ENCODE results near the gene BPI.

BPI gene

DNA sequence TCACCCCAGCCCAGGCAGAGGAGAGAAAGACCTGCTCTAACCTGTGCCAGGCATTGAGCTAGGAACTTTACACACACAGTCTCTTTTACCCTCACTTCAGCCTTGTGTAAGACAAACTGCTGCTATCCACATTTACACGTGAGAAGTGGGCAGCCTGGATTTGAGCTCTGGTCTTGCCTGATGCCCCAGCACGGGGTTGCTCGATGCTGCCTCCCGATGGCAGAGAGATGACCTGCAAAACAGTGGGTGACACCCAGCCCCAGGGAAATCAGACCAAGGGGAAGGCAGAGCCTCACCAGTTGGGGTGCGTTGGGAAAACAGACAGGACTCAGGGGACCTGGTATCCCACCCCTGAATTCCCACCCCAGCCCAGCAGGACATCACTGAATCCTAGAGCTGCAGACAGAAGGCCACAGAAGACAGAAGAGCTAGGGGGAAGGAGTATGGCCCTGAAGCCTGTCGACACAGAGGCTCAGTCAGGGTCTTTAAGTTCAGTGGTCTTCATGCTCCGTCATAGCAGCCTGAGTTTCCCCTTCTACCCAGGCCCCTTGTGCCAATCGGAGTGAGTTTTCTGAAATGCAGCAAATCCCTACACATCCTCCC, 990 bp downstream of the BPI start:
- Histone ChIP-seq H3K9me3 (ENCODE audit: insufficient read depth, low read length) (no peaks in the 10 kb centered on the region), H3K9me2 (replicated peaks; ENCODE audit: insufficient read depth, low read length) (no peaks in the 10 kb centered on the region), H3F3A (ENCODE audit: insufficient read depth) (no peaks in the 10 kb centered on the region), H3K27me3 (ENCODE audit: low read length) (0 out of 2 replicates have a peak, but pooled peaks cover under 1% of the 10 kb centered on the region), H3K4me2 (ENCODE audit: low read depth, low read length, poor library complexity, severe bottlenecking) (no peak overlapping the region), H3K79me2 (ENCODE audit: insufficient read depth, low read length) (no peaks in the 10 kb centered on the region), H3K27ac (ENCODE audit: low read depth, low read length) (no peak overlapping the region), H3K4me3 (ENCODE audit: insufficient read depth, low read length, poor library complexity, severe bottlenecking) (no peak overlapping the region), H3K36me3 (ENCODE audit: low read length) (no peaks in the 10 kb centered on the region), H4K20me1 (ENCODE audit: low read depth, low read length) (no peaks in the 10 kb centered on the region), H2AFZ (ENCODE audit: low read depth, low read length, severe bottlenecking) (no peak overlapping the region), H3K9ac (ENCODE audit: low read length) (no peak overlapping the region)
- TF ChIP-seq, protein P1, sequence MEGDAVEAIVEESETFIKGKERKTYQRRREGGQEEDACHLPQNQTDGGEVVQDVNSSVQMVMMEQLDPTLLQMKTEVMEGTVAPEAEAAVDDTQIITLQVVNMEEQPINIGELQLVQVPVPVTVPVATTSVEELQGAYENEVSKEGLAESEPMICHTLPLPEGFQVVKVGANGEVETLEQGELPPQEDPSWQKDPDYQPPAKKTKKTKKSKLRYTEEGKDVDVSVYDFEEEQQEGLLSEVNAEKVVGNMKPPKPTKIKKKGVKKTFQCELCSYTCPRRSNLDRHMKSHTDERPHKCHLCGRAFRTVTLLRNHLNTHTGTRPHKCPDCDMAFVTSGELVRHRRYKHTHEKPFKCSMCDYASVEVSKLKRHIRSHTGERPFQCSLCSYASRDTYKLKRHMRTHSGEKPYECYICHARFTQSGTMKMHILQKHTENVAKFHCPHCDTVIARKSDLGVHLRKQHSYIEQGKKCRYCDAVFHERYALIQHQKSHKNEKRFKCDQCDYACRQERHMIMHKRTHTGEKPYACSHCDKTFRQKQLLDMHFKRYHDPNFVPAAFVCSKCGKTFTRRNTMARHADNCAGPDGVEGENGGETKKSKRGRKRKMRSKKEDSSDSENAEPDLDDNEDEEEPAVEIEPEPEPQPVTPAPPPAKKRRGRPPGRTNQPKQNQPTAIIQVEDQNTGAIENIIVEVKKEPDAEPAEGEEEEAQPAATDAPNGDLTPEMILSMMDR (IDR thresholded peaks at IDR 0.05; ENCODE audit: insufficient read depth, low read length, poor library complexity, severe bottlenecking): peak; percentile 19
- TF ChIP-seq EZH2phosphoT487 (conservative IDR thresholded peaks at IDR 0.05; ENCODE audit: low read length): no peak

DNA sequence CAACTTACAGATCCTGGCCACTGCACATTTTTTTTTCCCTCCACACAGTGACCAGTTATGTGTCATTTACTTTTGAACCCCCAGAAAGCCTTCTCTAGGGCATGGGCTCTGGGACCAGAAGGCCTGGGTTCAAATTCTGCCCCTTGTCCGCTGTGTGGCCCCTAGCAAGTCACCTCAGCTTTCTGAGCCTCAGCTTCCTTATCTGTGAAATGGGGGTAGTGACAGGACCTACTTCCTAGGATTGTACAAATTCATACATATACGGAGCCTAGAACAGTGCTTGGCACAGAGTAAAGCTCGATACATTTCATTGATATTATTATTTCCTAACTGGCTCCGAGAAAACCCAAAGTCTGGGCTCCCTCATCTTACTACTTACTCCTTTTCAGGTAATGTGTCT, 1.6 kb downstream of the BPI start:
- H2AFZ ChIP-seq (ENCODE audit: low read depth, low read length, severe bottlenecking): no peak overlapping the region
- H3K9me3 ChIP-seq (ENCODE audit: insufficient read depth, low read length): no peaks in the 10 kb centered on the region
- H3K9me2 ChIP-seq (replicated peaks; ENCODE audit: insufficient read depth, low read length): no peaks in the 10 kb centered on the region
- H3K36me3 ChIP-seq (ENCODE audit: low read length): no peaks in the 10 kb centered on the region
- no peaks in the 10 kb centered on the region for H3F3A ChIP-seq (ENCODE audit: insufficient read depth)
- no peak overlapping the region for H3K9ac ChIP-seq (ENCODE audit: low read length)
- no peak overlapping the region for H3K27ac ChIP-seq (ENCODE audit: low read depth, low read length)
- H3K79me2 ChIP-seq (ENCODE audit: insufficient read depth, low read length): no peaks in the 10 kb centered on the region
- H3K27me3 ChIP-seq (ENCODE audit: low read length): 0 out of 2 replicates have a peak, but pooled peaks cover 3% of the 10 kb centered on the region
- no peak for TF ChIP-seq EZH2phosphoT487 (conservative IDR thresholded peaks at IDR 0.05; ENCODE audit: low read length)
- TF ChIP-seq, protein P1 (IDR thresholded peaks at IDR 0.05; ENCODE audit: insufficient read depth, low read length, poor library complexity, severe bottlenecking): no peak
- H3K4me3 ChIP-seq (ENCODE audit: insufficient read depth, low read length, poor library complexity, severe bottlenecking): no peak overlapping the region
- H3K4me2 ChIP-seq (ENCODE audit: low read depth, low read length, poor library complexity, severe bottlenecking): no peak overlapping the region
- H4K20me1 ChIP-seq (ENCODE audit: low read depth, low read length): no peaks in the 10 kb centered on the region

DNA sequence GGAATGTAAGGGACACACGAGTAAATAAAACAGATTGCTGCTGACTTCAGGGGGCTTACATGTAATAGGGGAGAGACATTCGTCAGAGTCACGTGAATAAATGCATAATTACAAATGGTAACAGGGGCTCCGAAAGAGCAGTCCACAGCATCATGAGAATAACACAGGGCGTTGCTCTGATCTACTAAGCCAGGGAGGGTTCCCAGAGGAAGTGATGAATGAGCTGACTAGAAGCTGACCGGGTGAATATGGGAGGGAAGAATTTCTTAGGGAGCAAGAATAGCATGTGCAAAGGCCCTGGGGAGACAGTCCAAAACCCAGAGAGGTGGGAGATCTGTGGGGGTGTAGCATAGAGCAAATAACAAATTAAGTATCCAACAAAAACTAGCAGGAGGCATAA, 2.4 kb downstream of the BPI start:
- H3K4me3 ChIP-seq (ENCODE audit: insufficient read depth, low read length, poor library complexity, severe bottlenecking): no peak overlapping the region
- no peak overlapping the region for H3K9ac ChIP-seq (ENCODE audit: low read length)
- no peak for TF ChIP-seq EZH2phosphoT487 (conservative IDR thresholded peaks at IDR 0.05; ENCODE audit: low read length)
- TF ChIP-seq, protein P1 (IDR thresholded peaks at IDR 0.05; ENCODE audit: insufficient read depth, low read length, poor library complexity, severe bottlenecking): no peak
- H3F3A ChIP-seq (ENCODE audit: insufficient read depth): no peaks in the 10 kb centered on the region
- H3K4me2 ChIP-seq (ENCODE audit: low read depth, low read length, poor library complexity, severe bottlenecking): no peak overlapping the region
- H3K79me2 ChIP-seq (ENCODE audit: insufficient read depth, low read length): no peaks in the 10 kb centered on the region
- no peak overlapping the region for H3K27ac ChIP-seq (ENCODE audit: low read depth, low read length)
- no peak overlapping the region for H2AFZ ChIP-seq (ENCODE audit: low read depth, low read length, severe bottlenecking)
- H3K27me3 ChIP-seq (ENCODE audit: low read length): 0 out of 2 replicates have a peak, but pooled peaks cover 3% of the 10 kb centered on the region
- no peaks in the 10 kb centered on the region for H4K20me1 ChIP-seq (ENCODE audit: low read depth, low read length)
- no peaks in the 10 kb centered on the region for H3K9me3 ChIP-seq (ENCODE audit: insufficient read depth, low read length)
- H3K9me2 ChIP-seq (replicated peaks; ENCODE audit: insufficient read depth, low read length): no peaks in the 10 kb centered on the region
- H3K36me3 ChIP-seq (ENCODE audit: low read length): no peaks in the 10 kb centered on the region

All from SU-DHL-6 (cell line).